GM12878 (cell line): Measurements from ENCODE around the gene CFAP57. TPM values are rescaled to one million over a fixed set of nuclear protein-coding genes. Genes with fewer than 3 reads are reported as not detected.

Experiments
- CBX5 ChIP-seq: sonication (generic); IDR thresholded peaks from 2 replicates; pipeline ENCODE4 v1.6.1; 2016; ENCODE audit warnings: low read depth, moderate library complexity, mild to moderate bottlenecking, inconsistent platforms
- CREM ChIP-seq: IDR thresholded peaks from 2 replicates; pipeline ENCODE4 v1.6.1; 2014; ENCODE audit warnings: antibody characterized with exemption, low read depth
- ESRRA ChIP-seq: IDR thresholded peaks from 2 replicates; pipeline ENCODE4 v1.6.1; 2012; ENCODE audit warnings: mild to moderate bottlenecking, low read length, improper control_type of control experiment
- GATAD2B ChIP-seq: fragments of 450-650 bp; conservative IDR thresholded peaks from 2 replicates; pipeline ENCODE4 v1.6.1; 2017; ENCODE audit warnings: low read depth, mild to moderate bottlenecking, moderate library complexity
- HSF1 ChIP-seq: fragments of 150-350 bp; IDR thresholded peaks from 2 replicates; pipeline ENCODE4 v1.6.1; 2014; ENCODE audit warnings: mild to moderate bottlenecking, low read depth, low read length
- IRF3 ChIP-seq: fragments of 450-650 bp; IDR thresholded peaks from 2 replicates; pipeline ENCODE4 v1.6.1; 2014; ENCODE audit warnings: mild to moderate bottlenecking
- KDM1A ChIP-seq: fragments of 200-600 bp; sonication (generic); IDR thresholded peaks from 2 replicates; pipeline ENCODE4 v1.6.1; 2016; ENCODE audit warnings: borderline replicate concordance
- MEF2A ChIP-seq: IDR thresholded peaks from 2 replicates; pipeline ENCODE4 v1.6.1; 2011; ENCODE audit warnings: low read depth, mild to moderate bottlenecking, low read length, moderate library complexity; ENCODE audit not compliant: insufficient read depth
- MXI1 ChIP-seq: fragments of 150-350 bp; IDR thresholded peaks from 2 replicates; pipeline ENCODE4 v1.6.1; 2011; ENCODE audit warnings: low read depth, mild to moderate bottlenecking, inconsistent platforms, low read length, improper control_type of control experiment
- NBN ChIP-seq: fragments of 450-650 bp; IDR thresholded peaks from 2 replicates; pipeline ENCODE4 v1.6.1; 2016
- POLR2AphosphoS2 ChIP-seq: IDR thresholded peaks from 2 replicates; pipeline ENCODE4 v1.6.1; 2011; ENCODE audit warnings: low read depth, mild to moderate bottlenecking, low read length, improper control_type of control experiment, moderate library complexity
- SMC3 ChIP-seq: IDR thresholded peaks from 2 replicates; pipeline ENCODE4 v1.6.1; 2011; ENCODE audit warnings: low read length, improper control_type of control experiment, borderline replicate concordance
- SP1 ChIP-seq: IDR thresholded peaks from one replicate; pipeline ENCODE4 v1.6.1; 2011; ENCODE audit warnings: low read depth, low read length
- YBX1 ChIP-seq: fragments of 450-650 bp; IDR thresholded peaks from 2 replicates; pipeline ENCODE4 v1.6.1; 2016; ENCODE audit warnings: antibody characterized with exemption
- YY1 ChIP-seq: IDR thresholded peaks from 2 replicates; pipeline ENCODE4 v1.6.1; 2011; ENCODE audit warnings: low read depth, mild to moderate bottlenecking, low read length
- ZSCAN29 ChIP-seq: fragments of 450-650 bp; IDR thresholded peaks from 2 replicates; pipeline ENCODE4 v1.6.1; 2017; ENCODE audit warnings: mild to moderate bottlenecking, moderate library complexity
- polyA plus RNA-seq, 11 experiments: library from polyadenylated mRNA; depleted of rRNA in 4 of 11; unstranded in 6 of 11; stranded (reverse) in 5 of 11; fragments of >200 nt; fragmentation: Nextera tagmentation in 4 of 11; fragmentation: Illumina TruSeq in 1 of 11; extraction: Ambion mirVana in 4 of 11; extraction: Trizol in 1 of 11; gene quantifications; 1 replicate in 1 of 11; 2 replicates in 10 of 11; pipeline versions ENCODE4 v1.2.1 to v1.2.3, GENCODE V29; 2011 to 2016; ENCODE audit warnings: inconsistent platforms in 2 of 11, missing spikeins in 2 of 11, low read depth in 1 of 11
- total RNA-seq, 4 experiments: library from RNA; depleted of rRNA in 3 of 4; stranded (reverse); fragments of >200 nt in 3 of 4; fragmentation: Illumina TruSeq in 1 of 4; extraction: Trizol in 1 of 4; gene quantifications; 2 replicates each; pipeline versions ENCODE4 v1.2.1 to v1.2.3, GENCODE V29; 2013 to 2021
- TF ChIP-seq, protein P1 (sequence below): IDR thresholded peaks from 2 replicates; pipeline ENCODE4 v1.6.1; 2012; ENCODE audit warnings: improper control_type of control experiment, low read depth, low read length; ENCODE audit not compliant: insufficient replicate concordance

Gene CFAP57
- total and polyA plus RNA-seq, 10 of the 15 experiments (the other 5 are each of a cell fraction or from before 2014, with no cell fraction given) = 0.45 to 4.8 (median 1.3) TPM

DNA sequence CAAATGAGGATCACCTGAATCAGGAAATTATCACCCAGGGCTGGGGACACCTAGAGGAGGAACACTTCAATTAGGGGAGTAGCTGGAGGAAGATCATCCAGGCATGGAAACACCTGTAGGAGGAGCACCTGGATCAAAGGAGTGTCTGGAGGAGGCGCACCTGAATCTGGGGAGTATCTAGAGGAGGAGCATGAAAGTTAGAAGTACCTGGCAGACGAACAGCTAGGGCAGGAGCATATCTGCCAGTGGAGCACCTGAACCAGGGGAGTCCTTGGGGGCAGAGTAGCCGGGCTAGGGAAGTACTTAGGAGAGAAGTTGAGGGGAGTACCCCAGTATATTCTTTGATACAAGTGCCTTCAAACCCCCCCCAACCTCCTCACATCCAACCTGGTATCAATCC is 111.9 kb downstream of the CFAP57 start (continued):
- TF ChIP-seq HSF1 = no peak
- TF ChIP-seq MEF2A = no peak
- no peak for TF ChIP-seq POLR2AphosphoS2
- TF ChIP-seq GATAD2B = no peak
- TF ChIP-seq YY1 = no peak
- TF ChIP-seq, protein P1, sequence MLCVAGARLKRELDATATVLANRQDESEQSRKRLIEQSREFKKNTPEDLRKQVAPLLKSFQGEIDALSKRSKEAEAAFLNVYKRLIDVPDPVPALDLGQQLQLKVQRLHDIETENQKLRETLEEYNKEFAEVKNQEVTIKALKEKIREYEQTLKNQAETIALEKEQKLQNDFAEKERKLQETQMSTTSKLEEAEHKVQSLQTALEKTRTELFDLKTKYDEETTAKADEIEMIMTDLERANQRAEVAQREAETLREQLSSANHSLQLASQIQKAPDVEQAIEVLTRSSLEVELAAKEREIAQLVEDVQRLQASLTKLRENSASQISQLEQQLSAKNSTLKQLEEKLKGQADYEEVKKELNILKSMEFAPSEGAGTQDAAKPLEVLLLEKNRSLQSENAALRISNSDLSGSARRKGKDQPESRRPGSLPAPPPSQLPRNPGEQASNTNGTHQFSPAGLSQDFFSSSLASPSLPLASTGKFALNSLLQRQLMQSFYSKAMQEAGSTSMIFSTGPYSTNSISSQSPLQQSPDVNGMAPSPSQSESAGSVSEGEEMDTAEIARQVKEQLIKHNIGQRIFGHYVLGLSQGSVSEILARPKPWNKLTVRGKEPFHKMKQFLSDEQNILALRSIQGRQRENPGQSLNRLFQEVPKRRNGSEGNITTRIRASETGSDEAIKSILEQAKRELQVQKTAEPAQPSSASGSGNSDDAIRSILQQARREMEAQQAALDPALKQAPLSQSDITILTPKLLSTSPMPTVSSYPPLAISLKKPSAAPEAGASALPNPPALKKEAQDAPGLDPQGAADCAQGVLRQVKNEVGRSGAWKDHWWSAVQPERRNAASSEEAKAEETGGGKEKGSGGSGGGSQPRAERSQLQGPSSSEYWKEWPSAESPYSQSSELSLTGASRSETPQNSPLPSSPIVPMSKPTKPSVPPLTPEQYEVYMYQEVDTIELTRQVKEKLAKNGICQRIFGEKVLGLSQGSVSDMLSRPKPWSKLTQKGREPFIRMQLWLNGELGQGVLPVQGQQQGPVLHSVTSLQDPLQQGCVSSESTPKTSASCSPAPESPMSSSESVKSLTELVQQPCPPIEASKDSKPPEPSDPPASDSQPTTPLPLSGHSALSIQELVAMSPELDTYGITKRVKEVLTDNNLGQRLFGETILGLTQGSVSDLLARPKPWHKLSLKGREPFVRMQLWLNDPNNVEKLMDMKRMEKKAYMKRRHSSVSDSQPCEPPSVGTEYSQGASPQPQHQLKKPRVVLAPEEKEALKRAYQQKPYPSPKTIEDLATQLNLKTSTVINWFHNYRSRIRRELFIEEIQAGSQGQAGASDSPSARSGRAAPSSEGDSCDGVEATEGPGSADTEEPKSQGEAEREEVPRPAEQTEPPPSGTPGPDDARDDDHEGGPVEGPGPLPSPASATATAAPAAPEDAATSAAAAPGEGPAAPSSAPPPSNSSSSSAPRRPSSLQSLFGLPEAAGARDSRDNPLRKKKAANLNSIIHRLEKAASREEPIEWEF = no peak
- no peak for TF ChIP-seq ZSCAN29
- TF ChIP-seq NBN = no peak
- TF ChIP-seq SP1 = no peak
- no peak for TF ChIP-seq MXI1
- TF ChIP-seq YBX1 = no peak
- no peak for TF ChIP-seq IRF3
- no peak for TF ChIP-seq ESRRA
- no peak for TF ChIP-seq KDM1A
- TF ChIP-seq CBX5 = no peak
- TF ChIP-seq CREM = no peak
- TF ChIP-seq SMC3 = no peak
- TF ChIP-seq, all 136 proteins: peak for 0
